ENCODE measurements around the gene SIRPA. TPM values are rescaled to one million over a fixed set of nuclear protein-coding genes. Genes with fewer than 3 reads are reported as not detected.

Gene SIRPA
- total RNA-seq, 1 donor from 2014 or later = 13.0 TPM

DNA sequence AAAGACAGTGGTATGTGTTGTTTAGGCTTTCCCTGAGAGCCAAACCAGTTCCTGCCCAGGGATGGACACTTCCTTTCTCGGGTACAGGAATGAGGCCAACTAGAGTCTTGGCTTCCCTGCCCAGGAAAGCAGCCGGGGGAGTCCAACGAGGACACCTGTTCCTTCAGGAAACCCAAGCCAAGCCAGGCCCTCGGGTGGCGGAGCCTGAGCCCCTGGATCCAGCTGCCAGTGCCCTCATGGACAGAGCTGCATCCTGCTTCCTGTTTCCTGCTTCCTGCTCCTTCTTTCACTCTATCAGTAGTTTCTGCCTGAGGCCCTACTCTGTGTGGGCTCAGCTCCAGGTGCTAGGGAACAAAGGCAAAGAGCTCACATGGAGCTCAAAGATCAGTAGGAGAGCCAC lies 7.9 kb upstream of the SIRPA start:
- peaks cover 37% of the 10 kb centered on the region for H3K27me3 Mint-ChIP-seq (ENCODE audit: unreplicated experiment)
- H3K27ac Mint-ChIP-seq (ENCODE audit: unreplicated experiment) = no peak overlapping the region
- no peaks in the 10 kb centered on the region for H3K36me3 Mint-ChIP-seq (ENCODE audit: unreplicated experiment)
- H3K9me3 Mint-ChIP-seq (ENCODE audit: unreplicated experiment) = no peaks in the 10 kb centered on the region
- H3K4me3 Mint-ChIP-seq (ENCODE audit: unreplicated experiment) = no peak overlapping the region
- no peak for DNase-seq (ENCODE audit: extremely low spot score, unreplicated experiment)
- TF ChIP-seq, protein P1, sequence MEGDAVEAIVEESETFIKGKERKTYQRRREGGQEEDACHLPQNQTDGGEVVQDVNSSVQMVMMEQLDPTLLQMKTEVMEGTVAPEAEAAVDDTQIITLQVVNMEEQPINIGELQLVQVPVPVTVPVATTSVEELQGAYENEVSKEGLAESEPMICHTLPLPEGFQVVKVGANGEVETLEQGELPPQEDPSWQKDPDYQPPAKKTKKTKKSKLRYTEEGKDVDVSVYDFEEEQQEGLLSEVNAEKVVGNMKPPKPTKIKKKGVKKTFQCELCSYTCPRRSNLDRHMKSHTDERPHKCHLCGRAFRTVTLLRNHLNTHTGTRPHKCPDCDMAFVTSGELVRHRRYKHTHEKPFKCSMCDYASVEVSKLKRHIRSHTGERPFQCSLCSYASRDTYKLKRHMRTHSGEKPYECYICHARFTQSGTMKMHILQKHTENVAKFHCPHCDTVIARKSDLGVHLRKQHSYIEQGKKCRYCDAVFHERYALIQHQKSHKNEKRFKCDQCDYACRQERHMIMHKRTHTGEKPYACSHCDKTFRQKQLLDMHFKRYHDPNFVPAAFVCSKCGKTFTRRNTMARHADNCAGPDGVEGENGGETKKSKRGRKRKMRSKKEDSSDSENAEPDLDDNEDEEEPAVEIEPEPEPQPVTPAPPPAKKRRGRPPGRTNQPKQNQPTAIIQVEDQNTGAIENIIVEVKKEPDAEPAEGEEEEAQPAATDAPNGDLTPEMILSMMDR (IDR thresholded peaks at IDR 0.05) = no peak
- peaks cover 3% of the 10 kb centered on the region for H3K4me1 Mint-ChIP-seq (ENCODE audit: unreplicated experiment)

DNA sequence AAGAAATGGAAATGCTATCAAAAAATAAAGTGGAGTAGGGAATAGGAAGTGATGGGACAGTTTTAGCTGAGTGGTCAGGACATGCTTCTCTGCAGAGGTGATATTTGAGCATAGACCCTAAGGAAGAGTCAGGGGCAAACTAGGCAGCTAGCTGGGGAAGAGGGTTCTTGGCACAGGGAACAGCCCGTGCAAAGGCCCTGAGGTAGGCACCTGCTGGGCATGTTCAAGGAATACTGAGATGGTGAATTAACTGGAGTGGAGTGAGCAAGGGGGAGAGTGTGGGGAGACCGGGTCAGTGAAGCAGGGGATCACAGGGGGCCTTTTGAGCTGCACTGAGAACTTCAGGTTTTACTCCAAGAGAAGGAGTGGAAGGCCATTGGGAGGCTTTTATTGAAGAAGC lies 7.5 kb upstream of the SIRPA start:
- Mint-ChIP-seq H3K9me3 (ENCODE audit: unreplicated experiment) (no peaks in the 10 kb centered on the region), H3K27me3 (ENCODE audit: unreplicated experiment) (peaks cover 35% of the 10 kb centered on the region), H3K4me1 (ENCODE audit: unreplicated experiment) (peaks cover 4% of the 10 kb centered on the region), H3K36me3 (ENCODE audit: unreplicated experiment) (no peaks in the 10 kb centered on the region), H3K27ac (ENCODE audit: unreplicated experiment) (no peak overlapping the region), H3K4me3 (ENCODE audit: unreplicated experiment) (no peak overlapping the region)
- TF ChIP-seq, protein P1 (IDR thresholded peaks at IDR 0.05) = no peak
- DNase-seq (ENCODE audit: extremely low spot score, unreplicated experiment) = no peak

DNA sequence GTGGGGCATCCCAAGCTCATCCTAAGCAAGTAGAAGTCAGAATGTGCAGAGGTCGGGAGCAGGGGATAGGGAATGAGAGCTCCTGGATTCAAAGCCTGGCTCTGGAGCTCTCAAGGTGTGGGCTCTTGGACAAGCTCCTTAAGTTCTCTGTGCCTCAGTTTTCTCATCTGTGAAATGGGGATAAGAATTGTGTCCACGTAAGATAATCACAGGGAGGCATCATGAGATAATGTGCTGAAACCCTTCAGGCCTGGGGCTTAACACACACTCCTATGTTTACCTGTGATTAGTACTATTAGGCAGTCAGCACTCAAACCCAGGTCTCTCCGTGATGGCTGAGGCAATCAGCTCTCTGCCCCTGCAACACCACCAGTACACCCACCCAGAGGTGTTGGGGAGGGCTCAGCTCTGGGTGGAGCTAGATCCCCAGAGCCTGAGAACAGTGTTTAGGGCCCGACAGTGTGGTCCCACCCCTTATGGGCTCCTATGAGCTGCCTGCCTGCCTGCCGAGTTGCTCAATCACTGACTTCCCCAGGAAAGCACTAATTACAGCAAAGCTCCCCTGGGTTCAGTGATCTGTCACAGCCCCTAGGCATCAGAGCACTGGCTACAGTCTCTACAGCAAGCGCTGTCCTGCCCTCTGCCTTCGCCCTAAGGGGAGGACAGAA lies 6.3 kb upstream of the SIRPA start:
- H3K27ac Mint-ChIP-seq (ENCODE audit: unreplicated experiment) = no peak overlapping the region
- DNase-seq (ENCODE audit: extremely low spot score, unreplicated experiment) = no peak
- H3K27me3 Mint-ChIP-seq (ENCODE audit: unreplicated experiment) = peaks cover 27% of the 10 kb centered on the region
- peaks cover 11% of the 10 kb centered on the region for H3K4me1 Mint-ChIP-seq (ENCODE audit: unreplicated experiment)
- H3K4me3 Mint-ChIP-seq (ENCODE audit: unreplicated experiment) = no peak overlapping the region
- no peaks in the 10 kb centered on the region for H3K36me3 Mint-ChIP-seq (ENCODE audit: unreplicated experiment)
- no peaks in the 10 kb centered on the region for H3K9me3 Mint-ChIP-seq (ENCODE audit: unreplicated experiment)
- TF ChIP-seq, protein P1 (IDR thresholded peaks at IDR 0.05) = no peak

DNA sequence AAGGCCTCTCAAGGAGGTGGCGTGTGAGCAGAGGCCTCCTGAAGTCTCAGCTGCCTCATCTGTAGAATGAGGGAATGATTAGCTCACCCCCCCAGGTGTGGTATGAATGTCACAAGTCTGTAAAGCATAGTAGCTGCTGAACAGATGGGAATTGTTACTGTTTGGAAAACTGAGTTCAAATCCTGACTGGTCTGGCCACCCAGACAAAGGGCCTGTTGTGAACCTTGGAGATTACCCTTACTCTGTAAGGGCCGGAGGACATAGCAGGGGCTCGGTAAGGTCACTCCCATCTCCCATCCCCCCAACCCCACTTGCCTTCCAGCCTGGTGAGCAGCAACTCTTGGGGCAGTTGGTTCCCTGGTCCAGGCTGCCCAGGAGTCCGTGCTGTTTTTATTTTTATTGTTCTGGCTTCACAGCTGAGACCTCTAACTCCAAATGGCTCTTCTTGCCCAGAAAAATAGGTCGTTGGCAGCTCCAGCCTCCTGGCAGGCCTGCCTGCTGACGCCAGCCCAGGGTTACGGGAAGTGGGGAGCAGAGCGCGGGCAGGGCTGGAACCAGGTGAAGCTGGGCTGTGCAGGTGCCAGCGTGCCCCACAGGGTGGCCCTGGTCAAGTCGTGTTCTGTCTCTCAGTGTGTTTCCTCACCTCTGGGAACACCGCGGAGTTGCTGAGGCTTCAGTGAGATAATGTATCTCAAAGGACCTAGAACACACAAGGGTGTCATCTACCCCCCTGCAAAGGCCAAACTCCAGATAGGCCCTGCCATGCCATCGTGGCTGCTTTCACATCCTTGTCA lies 4.5 kb upstream of the SIRPA start:
- no peaks in the 10 kb centered on the region for H3K36me3 Mint-ChIP-seq (ENCODE audit: unreplicated experiment)
- no peak overlapping the region for H3K4me3 Mint-ChIP-seq (ENCODE audit: unreplicated experiment)
- H3K27me3 Mint-ChIP-seq (ENCODE audit: unreplicated experiment) = peaks cover 21% of the 10 kb centered on the region
- DNase-seq (ENCODE audit: extremely low spot score, unreplicated experiment) = no peak
- peaks cover 11% of the 10 kb centered on the region for H3K4me1 Mint-ChIP-seq (ENCODE audit: unreplicated experiment)
- TF ChIP-seq, protein P1 (IDR thresholded peaks at IDR 0.05) = no peak
- H3K9me3 Mint-ChIP-seq (ENCODE audit: unreplicated experiment) = no peaks in the 10 kb centered on the region
- no peak overlapping the region for H3K27ac Mint-ChIP-seq (ENCODE audit: unreplicated experiment)
